Dedifferentiated amniotic fluid mesenchymal stem cell (primary cell): ENCODE measurements around the gene HYAL1.
A peak's percentile ranks its signal among the peaks of the same experiment; 100 is the strongest.
"Not testable (repeated sequence)": the region's sequence is repeated elsewhere in the genome, so short reads cannot be mapped to it uniquely, and the experiment has no call there.

Experiments used
- DNase-seq: peaks from one replicate; pipeline ENCODE4 v3.0.0-alpha.2; 2016; ENCODE audit errors: extremely low spot score

Gene HYAL1

GRCh38 chr3:50272911-50273688 is 30.3 kb downstream of the HYAL1 start:
- peak; percentile 38 for DNase-seq

- not testable (repeated sequence) for DNase-seq
Observed at GRCh38 chr3:50272538-50272910, 30.9 kb downstream of the HYAL1 start.

GRCh38 chr3:50271314-50271936 is 31.9 kb downstream of the HYAL1 start:
- no peak for DNase-seq

GRCh38 chr3:50270422-50271224 is 32.8 kb downstream of the HYAL1 start:
- no peak for DNase-seq

GRCh38 chr3:50269977-50270413 is 33.4 kb downstream of the HYAL1 start:
- no peak for DNase-seq

GRCh38 chr3:50269460-50269859 is 33.9 kb downstream of the HYAL1 start:
- DNase-seq = no peak

GRCh38 chr3:50268703-50269451 is 34.5 kb downstream of the HYAL1 start, which contains the start of gene SEMA3B:
TSS of gene SEMA3B (plus strand) at chr3:50269147. CDS start at chr3:50269241, 94 bp downstream.
- peak; percentile 63 for DNase-seq

- DNase-seq = no peak
Observed at GRCh38 chr3:50268276-50268675, 35.1 kb downstream of the HYAL1 start.

- no peak for DNase-seq
Observed at GRCh38 chr3:50267280-50267913, 36.0 kb downstream of the HYAL1 start.

- DNase-seq = no peak
Observed at GRCh38 chr3:50266836-50267235, 36.5 kb downstream of the HYAL1 start.

GRCh38 chr3:50266017-50266416 is 37.4 kb downstream of the HYAL1 start:
- DNase-seq = no peak

- DNase-seq = no peak
Observed at GRCh38 chr3:50265571-50265970, 37.8 kb downstream of the HYAL1 start.

- DNase-seq = no peak
Observed at GRCh38 chr3:50264964-50265485, 38.3 kb downstream of the HYAL1 start.

- peak; percentile 90 for DNase-seq
Observed at GRCh38 chr3:50264383-50264963, 38.9 kb downstream of the HYAL1 start.

GRCh38 chr3:50263478-50264382 is 39.6 kb downstream of the HYAL1 start:
- no peak for DNase-seq

GRCh38 chr3:50262778-50263177 is 40.6 kb downstream of the HYAL1 start:
- DNase-seq = no peak

GRCh38 chr3:50262200-50262599 is 41.2 kb downstream of the HYAL1 start:
- DNase-seq = not testable (repeated sequence)

GRCh38 chr3:50261505-50261904 is 41.9 kb downstream of the HYAL1 start:
- no peak for DNase-seq

- no peak for DNase-seq
Observed at GRCh38 chr3:50260942-50261441, 42.4 kb downstream of the HYAL1 start.
